HPDE6-E6E7 (cell line): ENCODE data around the gene THAP7.
"Not testable (repeated sequence)": the region's sequence is repeated elsewhere in the genome, so short reads cannot be mapped to it uniquely, and the experiment has no call there.

Source experiments
- DNase-seq: peaks from one replicate; pipeline ENCODE4 v3.0.0; 2011; ENCODE audit warnings: missing footprints; ENCODE audit errors: extremely low spot score

THAP7 gene

GRCh38 chr22:20979243-20979809 lies 22.6 kb downstream of the THAP7 start:
- DNase-seq: peak; percentile 86

GRCh38 chr22:20978419-20978818 lies 23.5 kb downstream of the THAP7 start:
- no peak for DNase-seq

GRCh38 chr22:20977516-20978170 lies 24.3 kb downstream of the THAP7 start:
- DNase-seq: no peak

- no peak for DNase-seq
These were observed 24.9 kb downstream of the THAP7 start for GRCh38 chr22:20977019-20977418.

GRCh38 chr22:20976291-20976877 lies 25.5 kb downstream of the THAP7 start:
- no peak for DNase-seq

- DNase-seq: no peak
These were observed 26.2 kb downstream of the THAP7 start for GRCh38 chr22:20975541-20976290.

GRCh38 chr22:20974336-20974955 lies 27.5 kb downstream of the THAP7 start:
- no peak for DNase-seq

GRCh38 chr22:20973634-20974286 lies 28.2 kb downstream of the THAP7 start:
- DNase-seq: no peak

- DNase-seq: no peak
These were observed 28.9 kb downstream of the THAP7 start for GRCh38 chr22:20972933-20973577.

GRCh38 chr22:20972014-20972694 lies 29.8 kb downstream of the THAP7 start:
- DNase-seq: not testable (repeated sequence)

GRCh38 chr22:20970939-20971657 lies 30.8 kb downstream of the THAP7 start:
- no peak for DNase-seq

GRCh38 chr22:20968281-20968977 lies 33.5 kb downstream of the THAP7 start:
- no peak for DNase-seq

- no peak for DNase-seq
These were observed 34.2 kb downstream of the THAP7 start for GRCh38 chr22:20967697-20968211.

GRCh38 chr22:20966883-20967696 lies 34.8 kb downstream of the THAP7 start, which contains the start of gene AIFM3:
Gene AIFM3 (plus strand): TSS chr22:20967255. CDS start chr22:20967945, 690 bp downstream.
- DNase-seq: no peak

GRCh38 chr22:20965888-20966855 lies 35.7 kb downstream of the THAP7 start:
- DNase-seq: no peak

GRCh38 chr22:20965104-20965887 lies 36.6 kb downstream of the THAP7 start:
- no peak for DNase-seq
